LoVo (cell line): ENCODE data around the gene SIX1.
A peak's percentile ranks its signal among the peaks of the same experiment; 100 is the strongest.

Source experiments
- DNase-seq: peaks from one replicate; pipeline ENCODE4 v3.0.0-alpha.2; 2016; ENCODE audit warnings: low spot score

Gene SIX1

DNA sequence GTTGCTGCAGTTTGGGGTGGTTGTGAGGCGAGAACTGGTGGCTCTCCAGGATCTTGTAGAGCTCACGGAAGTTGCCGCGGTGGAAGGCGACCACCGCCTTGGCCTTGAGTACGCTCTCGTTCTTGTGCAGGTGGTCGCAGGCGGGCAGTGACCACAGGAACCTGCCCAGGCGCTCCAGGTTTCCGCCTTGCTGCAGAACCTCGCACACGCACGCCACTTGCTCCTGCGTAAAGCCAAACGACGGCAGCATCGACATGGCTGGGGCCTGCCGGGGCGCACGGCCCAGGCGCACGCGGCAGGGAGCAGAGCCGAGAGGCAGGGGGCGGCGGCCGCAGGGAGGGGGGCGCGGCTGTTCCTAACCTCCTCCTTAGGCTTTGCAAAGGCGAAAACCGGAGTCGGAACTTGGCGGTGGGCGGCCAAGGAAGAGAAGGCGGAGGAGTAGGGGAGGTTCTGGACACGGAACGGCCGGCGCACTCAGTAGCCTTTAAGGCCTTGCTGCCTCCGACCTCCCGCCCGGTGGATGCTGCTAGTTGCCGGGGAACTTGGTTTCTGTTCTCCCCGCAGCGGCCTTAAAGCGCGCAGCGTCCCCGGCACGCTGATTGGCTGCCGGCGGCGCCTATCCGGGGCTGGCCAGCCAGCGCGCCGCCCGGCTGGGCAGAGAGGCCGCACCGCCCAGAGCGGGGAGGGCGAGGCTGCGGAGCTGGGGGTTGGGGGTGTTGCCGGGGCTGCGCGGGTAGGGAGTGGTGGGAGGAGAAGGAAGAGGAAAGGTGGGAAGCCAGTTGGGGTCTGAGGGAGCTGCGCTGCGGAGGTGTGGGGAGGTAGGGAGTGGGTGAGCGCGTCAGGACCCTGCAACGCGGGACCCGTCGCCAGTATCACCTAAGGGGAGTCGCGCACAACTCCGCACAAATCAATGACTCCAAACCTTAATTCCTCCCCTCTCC lies at the start of gene SIX1:
TSS of gene SIX1 (minus strand) at position 544 of the 941 bp plus-strand sequence. CDS start at position 256, 288 bp downstream.
- peak; percentile 72 for DNase-seq

- DNase-seq, result no peak
Measured at GRCh38 chr14:60695327-60695726, 46.0 kb upstream of the SIX1 start.

DNA sequence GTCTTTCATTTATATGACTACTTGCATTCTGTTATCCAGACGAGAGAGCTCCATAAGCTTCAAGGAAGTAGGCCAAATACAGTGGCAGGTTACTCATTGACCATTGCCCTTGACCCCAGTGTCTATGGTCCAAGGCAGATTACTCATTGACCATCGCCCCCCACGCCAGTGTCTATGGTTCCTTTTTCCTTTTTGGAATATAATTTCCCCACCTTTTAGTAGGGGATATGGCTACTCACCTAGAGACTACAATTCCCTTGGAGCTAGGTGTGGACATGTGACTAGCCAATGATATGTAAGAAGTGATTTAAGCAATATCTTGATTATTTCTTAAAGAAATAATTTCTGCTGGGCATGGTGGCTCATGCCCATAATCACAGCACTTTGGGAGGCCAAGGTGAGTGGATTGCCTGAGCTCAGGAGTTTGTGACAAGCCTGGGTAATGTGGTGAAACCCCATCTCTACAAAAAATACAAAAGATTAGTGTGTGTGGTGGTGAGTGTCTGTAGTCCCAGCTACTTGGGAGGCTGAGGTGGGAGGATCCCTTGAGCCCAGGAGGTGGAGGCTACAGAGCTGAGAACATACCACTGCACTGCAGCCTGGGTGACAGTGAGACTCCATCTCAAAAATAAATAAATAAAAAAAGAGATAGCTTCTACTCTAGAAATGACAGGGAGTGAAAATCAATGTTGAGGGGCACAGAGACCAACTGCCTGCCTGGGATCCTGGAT lies 42.3 kb upstream of the SIX1 start:
- DNase-seq, result no peak

DNA sequence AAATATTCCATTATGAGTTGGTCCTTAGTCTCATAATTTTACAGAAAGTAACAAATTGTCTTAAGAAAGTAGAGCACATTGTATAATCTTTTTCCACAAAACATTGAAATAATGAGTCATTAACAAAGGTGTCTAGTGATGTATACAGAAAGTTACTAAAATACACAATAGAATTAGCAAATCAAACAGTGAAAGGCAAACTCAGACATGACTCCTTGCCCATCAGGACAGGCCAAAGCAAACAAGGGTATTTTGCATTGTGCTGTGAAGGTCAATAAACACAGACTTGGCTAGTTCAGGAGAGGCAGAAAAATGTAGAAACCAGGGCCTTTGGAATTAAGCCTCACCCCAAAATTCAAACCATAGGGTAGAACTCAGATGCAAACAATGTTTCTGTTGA lies 37.6 kb upstream of the SIX1 start:
- no peak for DNase-seq

DNA sequence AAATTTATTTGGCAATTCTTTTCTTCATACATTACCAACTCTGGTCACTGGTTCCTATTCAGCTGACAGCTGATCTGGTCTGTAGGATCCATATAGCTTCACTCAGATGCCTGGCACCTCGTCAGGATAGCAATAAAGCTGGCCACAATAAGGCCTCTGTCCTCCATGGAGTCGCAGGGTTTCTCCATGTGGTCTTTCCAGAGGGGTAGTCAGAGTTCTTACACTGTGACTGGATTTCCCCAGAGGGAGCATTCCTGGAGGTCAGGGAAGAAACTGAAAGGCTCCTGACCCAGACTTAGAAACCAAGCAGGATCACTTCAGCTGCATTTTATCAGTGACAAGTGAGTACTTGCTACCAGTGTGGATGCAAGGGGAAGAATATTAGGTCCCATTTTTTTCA lies 34.9 kb upstream of the SIX1 start:
- DNase-seq, result no peak

GRCh38 chr14:60681271-60681670 lies 32.0 kb upstream of the SIX1 start:
- no peak for DNase-seq

DNA sequence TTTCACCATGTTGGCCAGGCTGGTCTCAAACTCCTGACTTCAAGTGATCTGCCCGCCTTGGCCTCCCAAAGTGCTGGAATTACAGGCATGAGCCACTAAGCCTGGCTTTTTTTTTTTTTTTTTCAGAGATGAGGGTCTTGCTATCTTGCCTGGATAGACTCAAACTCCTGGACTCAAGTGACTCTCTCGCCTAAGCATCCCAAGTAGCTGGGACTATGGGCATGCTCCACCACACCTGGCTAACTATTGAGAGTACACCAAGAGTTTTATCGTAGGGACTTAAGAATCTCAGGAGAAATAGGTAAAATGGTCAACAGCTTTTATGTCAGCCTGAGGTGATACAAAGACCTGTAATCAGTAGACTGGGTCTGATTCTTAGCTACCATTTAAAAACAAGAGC lies 31.2 kb upstream of the SIX1 start:
- no peak for DNase-seq

DNA sequence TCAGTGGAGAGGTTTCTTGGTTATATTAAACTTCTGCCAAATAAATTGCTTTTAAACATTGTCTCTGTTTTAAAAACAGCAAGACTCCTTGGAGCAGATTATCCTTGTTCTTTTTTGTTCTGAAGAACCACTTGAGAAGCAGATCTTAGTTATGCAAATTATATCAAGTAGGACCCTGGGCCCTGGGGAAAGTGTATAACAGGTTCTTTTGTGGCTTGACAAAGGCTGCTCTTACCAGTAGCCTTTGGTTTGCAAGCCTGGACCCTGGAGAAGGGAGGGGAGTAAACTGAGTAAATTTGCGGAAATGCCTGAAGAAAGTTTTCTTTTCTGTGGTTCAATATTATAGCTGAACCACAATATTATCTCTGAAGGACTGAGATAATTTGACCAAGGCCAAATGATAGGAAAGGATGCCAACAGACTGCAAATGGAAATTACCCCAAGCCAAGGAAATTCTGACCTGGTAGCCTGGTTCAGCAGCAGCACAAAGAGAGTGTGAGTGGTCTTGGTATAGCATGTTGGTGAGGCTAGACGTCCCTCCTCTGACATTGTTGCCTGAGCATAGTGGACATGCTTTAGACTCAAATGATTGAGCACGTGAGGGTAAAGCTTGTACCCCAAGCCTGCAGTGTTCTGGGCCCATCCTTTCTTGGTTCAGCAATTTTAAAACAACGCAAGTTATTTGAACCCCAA lies 30.4 kb upstream of the SIX1 start:
- no peak for DNase-seq

GRCh38 chr14:60677701-60678100 lies 28.4 kb upstream of the SIX1 start:
- DNase-seq, result no peak

DNA sequence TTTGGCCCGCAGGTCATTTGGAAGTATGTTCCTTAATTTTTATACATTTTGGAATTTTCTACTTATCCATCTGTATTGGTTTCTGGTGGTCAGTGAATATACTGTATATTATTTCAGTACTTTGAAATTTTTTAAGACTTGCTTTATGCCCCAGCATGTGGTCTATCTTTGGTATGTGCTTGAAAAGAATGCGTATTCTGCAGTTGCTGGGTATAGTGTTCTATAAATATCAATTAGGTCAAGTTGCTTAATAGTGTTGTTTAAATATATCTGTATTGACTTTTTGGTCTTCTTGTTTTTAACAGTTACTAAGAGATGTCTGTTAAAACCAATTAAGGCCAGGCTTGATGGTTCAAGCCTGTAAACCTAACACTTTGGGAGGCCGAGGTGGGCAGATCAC lies 21.7 kb upstream of the SIX1 start:
- DNase-seq, result no peak

DNA sequence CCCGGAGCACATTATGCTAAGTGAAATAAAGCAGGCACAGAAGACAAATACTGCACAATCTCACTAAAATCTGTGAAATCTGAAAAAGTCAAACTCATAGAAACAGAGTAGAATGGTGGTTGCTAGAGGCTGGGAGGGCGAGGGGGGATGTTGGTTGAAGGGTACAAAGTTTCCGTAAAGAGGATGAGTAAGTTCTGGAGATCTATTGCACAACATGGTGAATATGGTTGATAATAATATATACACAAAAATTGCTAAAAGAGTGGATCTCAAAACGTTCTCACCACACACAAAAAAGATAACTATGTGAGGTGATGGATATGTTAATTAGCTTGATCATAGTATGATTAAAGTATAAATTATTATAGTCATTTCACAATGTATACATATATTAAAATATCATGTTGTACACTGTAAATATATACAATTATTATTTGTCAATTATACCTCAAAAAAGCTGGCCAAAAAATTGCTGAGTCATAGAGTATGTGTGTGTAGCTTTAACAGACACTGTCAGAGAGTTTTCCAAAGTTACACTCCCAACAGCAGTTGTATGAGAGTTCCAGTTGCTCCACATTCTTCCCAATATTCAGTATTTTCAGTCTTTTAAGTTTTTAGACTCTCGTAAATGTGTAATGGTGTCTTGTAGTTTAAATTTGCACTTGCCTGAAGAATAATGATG lies 19.3 kb upstream of the SIX1 start:
- no peak for DNase-seq

DNA sequence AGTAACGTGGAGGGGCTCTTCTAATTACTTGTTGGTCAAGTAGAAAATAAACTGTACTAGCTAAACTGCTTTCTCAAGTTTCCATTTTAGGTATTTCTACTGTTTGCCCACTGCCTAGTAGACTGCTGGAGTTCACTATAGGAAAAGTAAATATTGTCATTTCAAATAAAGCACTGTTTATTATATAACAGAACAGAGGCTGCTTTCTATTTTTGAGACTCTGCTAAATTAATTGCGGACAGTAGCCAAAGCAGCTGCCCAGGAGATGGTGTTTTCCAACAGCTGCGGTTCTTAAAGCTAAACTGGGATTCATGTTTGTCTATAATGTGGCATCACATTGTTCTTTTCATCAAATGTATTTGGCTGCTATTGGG lies 15.9 kb upstream of the SIX1 start:
- DNase-seq, result no peak

- no peak for DNase-seq
Measured at GRCh38 chr14:60662982-60663381, 13.7 kb upstream of the SIX1 start.

GRCh38 chr14:60661721-60662120 lies 12.4 kb upstream of the SIX1 start:
- DNase-seq, result no peak

GRCh38 chr14:60658909-60659585 lies 9.8 kb upstream of the SIX1 start:
- DNase-seq, result no peak

DNA sequence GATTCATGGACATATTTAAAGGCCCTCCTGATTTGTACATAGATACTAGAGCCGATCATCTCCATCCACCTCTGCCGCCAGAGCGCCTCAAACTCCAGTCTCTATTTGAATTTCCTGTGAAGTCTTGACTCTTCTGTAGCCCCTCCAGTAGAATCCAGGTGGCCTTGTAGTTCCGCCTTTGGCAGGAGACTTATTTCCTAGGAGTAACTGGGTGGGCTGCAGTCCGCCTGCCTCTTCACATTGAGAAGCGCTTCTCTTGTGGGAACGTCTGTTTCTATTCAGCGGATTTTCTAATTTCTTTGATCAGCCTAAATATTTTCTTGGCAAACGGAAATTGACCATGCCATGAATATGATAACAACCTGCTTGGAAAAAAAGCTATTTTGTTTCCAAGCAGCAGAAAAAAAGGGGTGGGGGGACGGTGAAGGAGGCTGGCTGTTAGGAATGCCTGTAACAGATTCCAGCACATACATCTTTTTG lies 9.0 kb upstream of the SIX1 start:
- DNase-seq, result no peak

- no peak for DNase-seq
Measured at GRCh38 chr14:60657456-60658210, 8.4 kb upstream of the SIX1 start.

DNA sequence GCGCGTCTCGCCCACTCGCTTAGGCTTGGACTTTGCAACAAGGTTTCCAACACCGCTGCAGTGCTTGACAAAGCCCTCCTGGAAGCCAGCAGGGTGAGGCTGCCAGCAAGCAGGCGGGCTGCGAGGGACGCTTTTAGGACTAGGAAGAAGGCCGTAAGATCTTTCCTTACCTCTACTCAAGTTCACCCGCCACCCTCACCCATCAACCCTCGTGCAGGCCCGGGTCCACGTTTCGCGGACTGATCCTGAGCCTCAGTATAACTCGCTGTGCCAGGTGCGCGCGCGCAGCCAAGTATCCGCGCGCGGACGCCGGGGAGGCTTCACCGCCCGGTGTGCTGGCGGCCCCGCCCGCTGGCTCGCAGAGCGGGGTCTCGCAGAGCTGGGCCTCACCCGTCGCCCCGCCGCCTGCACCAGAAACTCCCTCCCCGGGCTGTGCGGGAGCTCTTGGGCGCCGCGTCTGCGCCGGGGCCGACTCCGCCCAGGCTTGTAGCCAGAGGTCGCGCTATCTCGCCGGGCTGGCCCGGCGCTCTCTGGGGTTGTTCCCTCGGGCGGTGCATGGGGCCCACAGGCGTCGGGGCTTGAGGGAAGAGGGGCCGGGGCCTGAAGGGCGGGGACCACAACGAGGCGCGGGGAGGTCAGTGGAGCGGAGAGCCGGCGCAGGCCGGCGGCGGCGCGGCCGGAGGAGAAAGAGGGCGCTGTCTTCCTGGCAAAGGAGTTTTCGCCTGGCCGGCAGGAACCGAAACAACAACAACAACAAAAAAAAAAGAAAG lies 7.6 kb upstream of the SIX1 start:
- peak; percentile 60 for DNase-seq

- DNase-seq, result no peak
Measured at GRCh38 chr14:60655898-60656685, 6.8 kb upstream of the SIX1 start.
